Erythroblast (primary cell): ENCODE data around the gene PSMF1.

Experiments used
- GATA1 ChIP-seq: IDR thresholded peaks from 2 replicates; pipeline ENCODE4 v1.6.1; 2011; ENCODE audit warnings: low read depth, mild to moderate bottlenecking, control low read depth, low read length, moderate library complexity
- POLR2A ChIP-seq: IDR thresholded peaks from 2 replicates; pipeline ENCODE4 v1.6.1; 2011; ENCODE audit warnings: mild to moderate bottlenecking, low read length

DNA sequence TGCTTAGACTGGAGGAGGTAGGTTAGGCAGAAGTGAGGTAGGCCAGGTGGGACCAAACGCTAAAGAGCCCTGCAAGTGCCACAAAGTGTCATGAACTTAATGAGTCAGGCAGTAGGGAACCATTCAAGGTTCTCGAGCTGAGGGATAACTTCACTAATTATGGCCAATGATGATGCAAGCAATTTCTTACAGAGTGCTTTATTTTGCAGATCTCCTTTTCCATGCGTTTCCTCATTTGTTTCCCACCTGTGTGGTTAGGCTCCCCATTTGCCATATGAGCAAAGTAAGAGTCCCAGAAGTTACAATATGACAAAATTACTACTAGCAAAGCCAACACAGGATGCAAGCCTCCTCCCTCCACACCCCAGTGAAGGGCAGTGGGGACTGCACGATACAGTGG is 36.5 kb upstream of the PSMF1 start:
- TF ChIP-seq POLR2A (no peak), GATA1 (no peak)
